ENCODE results near the gene QPCT. TPM values are rescaled to one million over a fixed set of nuclear protein-coding genes. Genes with fewer than 3 reads are reported as not detected.
A peak's percentile ranks its signal among the peaks of the same experiment; 100 is the strongest.

Gene QPCT
- total RNA-seq, 1 experiment from 2014 or later: not detected

DNA sequence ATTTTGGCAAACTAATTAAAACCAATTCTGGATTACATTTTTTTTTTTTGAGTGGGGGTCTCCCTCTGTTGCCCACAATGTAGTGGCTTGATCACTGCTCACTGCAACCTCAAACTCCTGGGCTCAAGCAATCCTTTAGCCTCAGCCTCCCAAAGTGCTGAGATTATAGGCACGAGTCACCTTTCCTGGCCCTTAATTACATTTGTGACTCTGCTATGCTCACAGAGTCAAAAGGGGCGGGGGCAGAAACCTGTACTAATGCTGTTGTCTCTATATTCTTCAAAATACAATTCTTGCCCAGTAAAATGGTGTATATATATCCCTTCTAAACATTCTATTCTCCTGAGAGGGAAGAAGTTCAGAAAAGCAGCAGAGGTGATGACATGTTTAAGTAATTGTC lies 43.0 kb upstream of the QPCT start:
- Histone ChIP-seq H4K20me1 (ENCODE audit: control insufficient read depth, insufficient read depth, insufficient read length) (no peaks in the 10 kb centered on the region), H3K4ac (ENCODE audit: low read depth, low read length) (no peak overlapping the region), H3K4me1 (ENCODE audit: insufficient read depth, low read length) (no peaks in the 10 kb centered on the region), H4K8ac (replicated peaks; ENCODE audit: insufficient read length, low read depth, low read length) (no peak overlapping the region), H2BK20ac (ENCODE audit: low read depth, low read length, poor library complexity, severe bottlenecking) (no peak overlapping the region), H3K9me3 (ENCODE audit: control insufficient read depth, low read depth, low read length) (no peaks in the 10 kb centered on the region), H2BK12ac (ENCODE audit: insufficient read length, low read depth, low read length) (no peak overlapping the region), H2AK5ac (ENCODE audit: insufficient read length, low read length) (no peak overlapping the region), H3K23me2 (ENCODE audit: insufficient read length, low read depth, low read length, poor library complexity, severe bottlenecking) (no peaks in the 10 kb centered on the region), H2BK5ac (ENCODE audit: insufficient read length, low read length) (no peak overlapping the region), H3T11ph (ENCODE audit: low read length) (no peak overlapping the region), H3K27ac (ENCODE audit: insufficient read length, low read depth, low read length) (no peak overlapping the region), H3K23ac (ENCODE audit: insufficient read length, low read depth, low read length) (no peak overlapping the region), H2AFZ (ENCODE audit: low read length) (no peak overlapping the region), H4K91ac (ENCODE audit: insufficient read length, low read depth, low read length) (no peak overlapping the region), H3K79me2 (ENCODE audit: insufficient read depth, low read length) (peaks cover 3% of the 10 kb centered on the region; the same call in 1 of the 2 replicates), H2BK15ac (ENCODE audit: low read depth, low read length) (no peak overlapping the region), H3K18ac (ENCODE audit: insufficient read length, low read depth, low read length) (no peak overlapping the region), H3K56ac (ENCODE audit: insufficient read length, low read depth, low read length) (no peak overlapping the region), H3K9ac (ENCODE audit: extremely low read depth, insufficient read length, low read length) (no peak overlapping the region), H3K27me3 (ENCODE audit: insufficient read depth, low read length) (no peaks in the 10 kb centered on the region), H3K14ac (ENCODE audit: insufficient read depth, low read length) (no peak overlapping the region), H3K79me1 (ENCODE audit: insufficient read depth, low read depth, low read length, poor library complexity, severe bottlenecking) (peaks cover 6% of the 10 kb centered on the region), H3K4me2 (ENCODE audit: insufficient read depth, insufficient read length, low read length) (no peak overlapping the region), H2BK120ac (ENCODE audit: low read depth, low read length, poor library complexity, severe bottlenecking) (no peak overlapping the region), H4K5ac (ENCODE audit: insufficient read length, low read depth, low read length) (no peak overlapping the region)
- WGBS (ENCODE audit: extremely low coverage, insufficient read length, low lambda C conversion rate): no CpG with 5 or more reads among the region's 2 CpGs
- Mint-ChIP-seq H3K27ac (peak overlapping the region in 2 of 3 experiments; percentile 36 to 70; a peak in 1 of 7 replicates), H3K36me3 (ENCODE audit: insufficient read depth in 1 of 3, low read depth in 3 of 3) (peaks cover 4 to 10% (median 7%) of the 10 kb centered on the region in 3 experiments; a peak in 5 of 7 replicates), H3K27me3 (ENCODE audit: low read depth) (no peaks in the 10 kb centered on the region), H3K9me3 (no peaks in the 10 kb centered on the region), H3K4me3 (no peak overlapping the region), H3K4me1 (peaks cover 28 to 31% of the 10 kb centered on the region in 2 experiments)
- DNase-seq: no peak
- TF ChIP-seq, protein P1, sequence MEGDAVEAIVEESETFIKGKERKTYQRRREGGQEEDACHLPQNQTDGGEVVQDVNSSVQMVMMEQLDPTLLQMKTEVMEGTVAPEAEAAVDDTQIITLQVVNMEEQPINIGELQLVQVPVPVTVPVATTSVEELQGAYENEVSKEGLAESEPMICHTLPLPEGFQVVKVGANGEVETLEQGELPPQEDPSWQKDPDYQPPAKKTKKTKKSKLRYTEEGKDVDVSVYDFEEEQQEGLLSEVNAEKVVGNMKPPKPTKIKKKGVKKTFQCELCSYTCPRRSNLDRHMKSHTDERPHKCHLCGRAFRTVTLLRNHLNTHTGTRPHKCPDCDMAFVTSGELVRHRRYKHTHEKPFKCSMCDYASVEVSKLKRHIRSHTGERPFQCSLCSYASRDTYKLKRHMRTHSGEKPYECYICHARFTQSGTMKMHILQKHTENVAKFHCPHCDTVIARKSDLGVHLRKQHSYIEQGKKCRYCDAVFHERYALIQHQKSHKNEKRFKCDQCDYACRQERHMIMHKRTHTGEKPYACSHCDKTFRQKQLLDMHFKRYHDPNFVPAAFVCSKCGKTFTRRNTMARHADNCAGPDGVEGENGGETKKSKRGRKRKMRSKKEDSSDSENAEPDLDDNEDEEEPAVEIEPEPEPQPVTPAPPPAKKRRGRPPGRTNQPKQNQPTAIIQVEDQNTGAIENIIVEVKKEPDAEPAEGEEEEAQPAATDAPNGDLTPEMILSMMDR (conservative IDR thresholded peaks at IDR 0.05): no peak

Data from H9 (cell line).